ENCODE results near the gene PHRF1. TPM values are rescaled to one million over a fixed set of nuclear protein-coding genes. Genes with fewer than 3 reads are reported as not detected.

Gene PHRF1
- total RNA-seq, 2 experiments from 2014 or later: 43.1 to 44.5 TPM

- intact Hi-C loops (cut with micrococcal nuclease): no loop called here
- ChIA-PET CTCF (interaction anchor here (5.6 kb wide), 1 partner anchor 15 kb away, joined by 29 read pairs; no protein-coding TSS in a partner anchor), POLR2A (interaction anchor here (0.8 to 1.4 kb wide), 4 partner anchors 15 to 192 kb away, joined by 3 to 5 read pairs (median 3); no protein-coding TSS in a partner anchor)
- ATAC-seq: no peak
- no peak overlapping the region for H3K27ac Mint-ChIP-seq
- H3K9me3 Mint-ChIP-seq: no peaks in the 10 kb centered on the region
- no peaks in the 10 kb centered on the region for H3K36me3 Mint-ChIP-seq (ENCODE audit: low read depth)
- no peak for DNase-seq
- H3K27me3 Mint-ChIP-seq: no peaks in the 10 kb centered on the region
- peak overlapping the region; percentile 70 for H3K4me3 Mint-ChIP-seq
- no peak for TF ChIP-seq CTCF (IDR thresholded peaks at IDR 0.05)
- H3K4me1 Mint-ChIP-seq (ENCODE audit: low read depth): peaks cover 4% of the 10 kb centered on the region
These were observed 42.5 kb upstream of the PHRF1 start for GRCh38 chr11:533586-534395.

DNA sequence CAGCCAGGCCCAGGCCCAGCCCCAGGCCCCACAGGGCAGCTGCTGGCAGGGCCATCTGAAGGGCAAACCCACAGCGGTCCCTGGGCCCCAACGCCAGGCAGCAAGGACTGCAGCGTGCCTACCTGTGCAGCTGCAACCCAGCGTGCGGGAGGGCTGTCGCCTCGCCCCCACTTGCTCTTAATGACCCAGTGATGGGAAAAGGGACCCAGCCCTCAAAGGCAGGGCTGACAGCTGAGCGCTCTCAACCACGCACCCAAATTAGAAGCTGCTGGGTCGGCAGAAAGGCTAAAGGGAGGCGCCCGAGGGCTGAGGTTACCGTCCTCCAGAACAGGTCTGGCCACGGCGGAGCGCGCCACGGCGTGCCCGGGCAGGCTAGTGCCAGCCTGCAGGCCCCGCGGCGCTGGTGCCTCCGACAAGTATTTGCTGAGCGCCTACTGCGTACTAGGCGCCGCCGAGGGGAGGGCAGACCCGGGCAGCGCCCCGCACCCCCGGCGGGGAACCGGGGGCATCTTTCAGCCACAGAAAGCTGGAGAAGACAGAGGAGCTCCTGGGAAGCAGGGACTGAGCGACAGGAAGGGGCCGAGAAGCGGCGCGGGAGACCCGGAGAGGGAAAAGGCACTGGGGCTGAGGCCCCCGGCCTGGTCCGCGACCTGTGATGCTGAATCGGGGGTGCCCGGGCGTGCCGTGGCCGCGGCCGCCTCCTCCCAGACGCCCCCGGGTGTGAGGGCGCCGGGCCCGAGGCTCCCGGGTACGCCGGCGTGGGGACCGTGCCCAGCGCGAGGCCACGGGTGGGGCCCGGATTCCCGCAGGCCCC, 41.7 kb upstream of the PHRF1 start:
- ChIA-PET CTCF (interaction anchor here (5.6 kb wide), 1 partner anchor 16 kb away, joined by 29 read pairs; no protein-coding TSS in a partner anchor), POLR2A (interaction anchor here (1.1 to 1.4 kb wide), 2 partner anchors 16 to 29 kb away, joined by 3 to 5 read pairs; no protein-coding TSS in a partner anchor)
- TF ChIP-seq CTCF (IDR thresholded peaks at IDR 0.05): no peak
- Mint-ChIP-seq H3K4me3 (peak overlapping the region; percentile 70), H3K4me1 (ENCODE audit: low read depth) (peaks cover 4% of the 10 kb centered on the region), H3K9me3 (no peaks in the 10 kb centered on the region), H3K27me3 (no peaks in the 10 kb centered on the region), H3K27ac (no peak overlapping the region), H3K36me3 (ENCODE audit: low read depth) (no peaks in the 10 kb centered on the region)
- peak; percentile 41 for DNase-seq
- ATAC-seq: no peak
- intact Hi-C loops (cut with micrococcal nuclease): no loop called here

DNA sequence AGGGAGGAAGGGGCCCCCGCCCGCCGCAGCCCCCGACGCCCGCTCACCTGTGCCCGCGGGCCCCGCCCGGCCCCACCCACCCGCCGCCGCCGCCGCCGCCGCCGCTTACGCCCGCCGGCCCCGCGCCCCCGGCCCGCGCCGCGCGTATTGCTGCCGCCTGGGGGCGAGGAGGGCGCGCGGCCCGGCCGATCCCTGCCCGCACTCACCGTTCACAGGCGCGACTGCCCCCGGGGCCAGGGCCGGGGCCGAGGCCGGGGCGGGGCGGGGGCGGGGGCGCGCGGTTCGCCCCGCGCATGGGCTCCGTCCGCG, 41.1 kb upstream of the PHRF1 start:
- peak; percentile 10 for ATAC-seq
- CTCF ChIA-PET: interaction anchor here (2.1 to 5.6 kb wide), 2 partner anchors 17 to 20 kb away, joined by 12 to 29 read pairs; no protein-coding TSS in a partner anchor

DNA sequence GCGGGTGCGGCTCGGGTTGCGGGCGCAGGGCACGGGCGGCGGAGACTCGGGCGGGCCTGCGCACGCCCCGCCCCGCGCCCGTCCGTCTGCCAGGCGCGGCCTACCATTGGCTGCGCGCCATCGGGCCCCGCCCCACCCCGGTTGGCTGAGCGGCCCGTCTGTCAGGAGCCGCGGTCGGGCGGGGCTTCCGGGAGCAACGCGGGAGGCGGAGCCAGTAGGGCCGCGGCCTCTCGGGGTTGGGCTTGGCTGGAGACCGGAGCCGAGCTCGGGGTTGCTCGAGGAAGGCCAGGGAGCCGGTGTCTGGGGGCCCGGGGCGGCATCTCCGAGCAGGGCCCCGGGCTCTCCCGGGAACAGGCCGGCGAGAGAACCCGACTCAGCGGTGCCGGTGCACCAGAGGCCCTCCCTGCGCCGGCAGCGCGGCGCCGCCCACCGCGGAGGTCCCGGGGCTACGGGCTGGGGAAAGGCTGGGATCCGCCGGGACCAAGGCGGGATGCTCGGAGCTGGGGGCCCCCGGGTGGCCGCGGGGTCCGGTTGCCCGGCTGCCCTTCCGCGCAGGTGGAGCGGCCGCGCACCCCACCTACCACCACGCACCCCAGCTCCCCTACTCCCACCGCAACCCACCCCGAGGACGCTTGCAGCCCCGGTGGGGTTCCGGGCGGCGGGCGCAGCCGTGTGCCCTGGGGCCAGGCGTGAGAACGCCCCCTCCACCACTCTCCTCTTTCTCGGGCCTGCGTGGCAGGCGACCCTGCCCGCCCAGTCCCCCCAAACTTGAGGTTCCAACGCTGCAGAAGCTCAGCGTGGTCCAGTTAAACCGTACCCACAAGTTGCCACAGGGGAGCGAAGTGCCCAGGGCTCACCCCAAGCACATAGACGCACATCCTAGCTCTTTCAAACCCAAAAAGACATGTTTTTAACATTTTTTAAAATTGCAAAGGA, 40.5 kb upstream of the PHRF1 start, which contains the start of gene HRAS:
TSS of gene HRAS (minus strand) at position 58 of the 936 bp plus-strand sequence.
- Mint-ChIP-seq H3K4me3 (peak within 1 kb of the TSS; percentile 90), H3K4me1 (ENCODE audit: low read depth) (peaks cover 4% of the 10 kb centered on the region), H3K27me3 (no peaks in the 10 kb centered on the region), H3K9me3 (no peaks in the 10 kb centered on the region), H3K27ac (peak within 1 kb of the TSS; percentile 91), H3K36me3 (ENCODE audit: low read depth) (no peaks in the 10 kb centered on the region)
- no peak for TF ChIP-seq CTCF (IDR thresholded peaks at IDR 0.05)
- ChIA-PET CTCF (interaction anchor here (0.8 to 5.6 kb wide), 8 partner anchors 17 to 260 kb away, joined by 3 to 29 read pairs (median 3); partner anchors contain the start of gene TMEM80), POLR2A (interaction anchor here (0.7 to 2.4 kb wide), 13 partner anchors 17 to 261 kb away, joined by 3 to 10 read pairs (median 4); no protein-coding TSS in a partner anchor)
- ATAC-seq: peak; percentile 94
- peak; percentile 95 for DNase-seq
- intact Hi-C loops (cut with micrococcal nuclease): no loop called here

More for the DNA sequence above, 41.1 kb upstream of the PHRF1 start:
- TF ChIP-seq CTCF (IDR thresholded peaks at IDR 0.05): no peak
- no peaks in the 10 kb centered on the region for H3K27me3 Mint-ChIP-seq
- no peak for DNase-seq
- H3K4me1 Mint-ChIP-seq (ENCODE audit: low read depth): peaks cover 4% of the 10 kb centered on the region
- no peaks in the 10 kb centered on the region for H3K36me3 Mint-ChIP-seq (ENCODE audit: low read depth)
- POLR2A ChIA-PET: interaction anchor here (1.4 to 2.4 kb wide), 3 partner anchors 16 to 33 kb away, joined by 5 to 10 read pairs (median 5); no protein-coding TSS in a partner anchor
- H3K27ac Mint-ChIP-seq: no peak overlapping the region
- no peaks in the 10 kb centered on the region for H3K9me3 Mint-ChIP-seq
- H3K4me3 Mint-ChIP-seq: no peak overlapping the region
- intact Hi-C loops (cut with micrococcal nuclease): no loop called here
